ENCODE results near the gene RPUSD1. TPM values are rescaled to one million over a fixed set of nuclear protein-coding genes. Genes with fewer than 3 reads are reported as not detected.
"Not testable (repeated sequence)": the region's sequence is repeated elsewhere in the genome, so short reads cannot be mapped to it uniquely, and the experiment has no call there.

Gene RPUSD1
- total RNA-seq (10 to 100 TPM; 12.4 to 30.0 (median 18.6) TPM), polyA plus RNA-seq (10 to 100 TPM in 2 of 3 donors, 1 to 10 TPM in 1; 1.1 to 40.1 (median 23.3) TPM)
- long read RNA-seq, donor 1, partial matches to known transcripts = 0 of 3 reads
- long read RNA-seq, donor 1, other reads (novel, unspliced or antisense) = 0 of 3 reads
- long read RNA-seq, donor 2, partial matches to known transcripts = 0 of 1 reads
- long read RNA-seq, donor 2, other reads (novel, unspliced or antisense) = 0 of 1 reads
- long read RNA-seq, donor 3, partial matches to known transcripts = 0 of 4 reads
- long read RNA-seq, donor 3, other reads (novel, unspliced or antisense) = 0 of 4 reads
- long read RNA-seq, donor 4, partial matches to known transcripts = 0 of 10 reads
- long read RNA-seq, donor 4, other reads (novel, unspliced or antisense) = 4 of 10 reads
- long read RNA-seq, donor 5, transcript RPUSD1-201 (6 exons, 2,050 nt) = major isoform, 33 of 52 reads
- long read RNA-seq, donor 5, partial matches to known transcripts = 5 of 52 reads
- long read RNA-seq, donor 5, other reads (novel, unspliced or antisense) = 8 of 52 reads
- long read RNA-seq, donor 6, partial matches to known transcripts = 0 of 6 reads
- long read RNA-seq, donor 6, other reads (novel, unspliced or antisense) = 1 of 6 reads
- long read RNA-seq, donor 7, partial matches to known transcripts = 0 of 3 reads
- long read RNA-seq, donor 7, other reads (novel, unspliced or antisense) = 0 of 3 reads
- long read RNA-seq, donor 8, transcript RPUSD1-201 (6 exons, 2,050 nt) = major isoform, 5 of 8 reads
- long read RNA-seq, donor 8, partial matches to known transcripts = 0 of 8 reads
- long read RNA-seq, donor 8, other reads (novel, unspliced or antisense) = 0 of 8 reads
- long read RNA-seq, donor 9, partial matches to known transcripts = 0 of 1 reads
- long read RNA-seq, donor 9, other reads (novel, unspliced or antisense) = 0 of 1 reads
- long read RNA-seq, donor 10 = 0 reads

GRCh38 chr16:787978-788398 lies at the start of gene RPUSD1:
TSS of gene RPUSD1 (minus strand) at chr16:788381. CDS start at chr16:787737, 644 bp downstream.
- H3K9me3 ChIP-seq (replicated peaks in 1 of 3) = no peaks in the 10 kb centered on the region
- TF ChIP-seq POLR2A (IDR thresholded peaks at IDR 0.05) (peak in 1 of 2 donors; percentile 51), CTCF (IDR thresholded peaks at IDR 0.05) (peak in 3 of 6 experiments; percentile 18 to 44 (median 20))
- intact Hi-C loops (cut with DNase I) = loop anchor here in 1 of 2 donors (5.0 kb wide), 1 partner anchor 76 kb away; no protein-coding TSS in a partner anchor
- H3K27ac ChIP-seq = peak within 1 kb of the TSS in 3 of 5 donors; percentile 59 to 88 (median 64)
- H3K4me1 ChIP-seq (replicated peaks in 1 of 2) = peaks cover 17 to 22% of the 10 kb centered on the region in 2 donors
- peaks cover 0 to 11% of the 10 kb centered on the region in 2 donors for H3K36me3 ChIP-seq (replicated peaks in 1 of 2)
- peak within 1 kb of the TSS; percentile 56 to 100 (median 91) for H3K4me3 ChIP-seq
- no peaks in the 10 kb centered on the region for H3K27me3 ChIP-seq
- peak in 2 of 7 donors; percentile 36 to 37 for DNase-seq
- WGBS, 4 donors = 0 to 1% methylated on average over 40 to 45 of the region's 45 CpGs; no CpG with 5 or more reads in 2 of the 4 donors

- H3K9me3 ChIP-seq (replicated peaks in 1 of 3); H3K27me3 ChIP-seq; H3K4me3 ChIP-seq; H3K27ac ChIP-seq; intact Hi-C loops (cut with DNase I); H3K36me3 ChIP-seq (replicated peaks in 1 of 2); DNase-seq; H3K4me1 ChIP-seq (replicated peaks in 1 of 2): not testable (repeated sequence)
- WGBS, 4 donors = 87 to 95% (median 93%) methylated on average over 3 of the region's 3 CpGs
These were observed 48.6 kb upstream of the RPUSD1 start for GRCh38 chr16:836822-837221.

GRCh38 chr16:836221-836620 lies 48.0 kb upstream of the RPUSD1 start:
- Histone ChIP-seq H3K36me3 (replicated peaks in 1 of 2) (no peaks in the 10 kb centered on the region), H3K4me3 (no peak overlapping the region), H3K4me1 (replicated peaks in 1 of 2) (no peaks in the 10 kb centered on the region), H3K27ac (no peak overlapping the region), H3K9me3 (replicated peaks in 1 of 3) (no peaks in the 10 kb centered on the region), H3K27me3 (peaks cover 8% of the 10 kb centered on the region)
- 86 to 95% (median 89%) methylated on average over 4 of the region's 4 CpGs for WGBS, 4 donors
- DNase-seq = no peak
- TF ChIP-seq POLR2A (IDR thresholded peaks at IDR 0.05) = no peak
- no peak for TF ChIP-seq CTCF (IDR thresholded peaks at IDR 0.05)
- intact Hi-C loops (cut with DNase I) = no loop called here

GRCh38 chr16:835373-835772 lies 47.2 kb upstream of the RPUSD1 start:
- H3K9me3 ChIP-seq (replicated peaks in 1 of 3) = no peaks in the 10 kb centered on the region
- WGBS, 4 donors = 84 to 90% (median 87%) methylated on average over 3 to 10 of the region's 10 CpGs
- H3K4me1 ChIP-seq (replicated peaks in 1 of 2) = no peaks in the 10 kb centered on the region
- DNase-seq = no peak
- no peak overlapping the region for H3K4me3 ChIP-seq
- H3K27ac ChIP-seq = no peak overlapping the region
- H3K27me3 ChIP-seq = peaks cover 5% of the 10 kb centered on the region
- intact Hi-C loops (cut with DNase I) = no loop called here
- TF ChIP-seq POLR2A (IDR thresholded peaks at IDR 0.05) (no peak), CTCF (IDR thresholded peaks at IDR 0.05) (no peak)
- H3K36me3 ChIP-seq (replicated peaks in 1 of 2) = no peaks in the 10 kb centered on the region
